Panc1 (cell line): ENCODE data around the gene TAC4. TPM values are rescaled to one million over a fixed set of nuclear protein-coding genes. Genes with fewer than 3 reads are reported as not detected.

Experiments used
- ATAC-seq: fragments of 200-7000 bp; cut with Tn5 transposase; 2 replicates; pipeline ENCODE4 v1.9.1; 2020; ENCODE audit warnings: mild to moderate bottlenecking, moderate library complexity
- BruUV-seq: library from RNA; stranded (reverse); fragments of 400-500 nt; replicated peaks from 2 replicates; lab custom pipeline; 2021; lab: Mats Ljungman, UMichigan
- CTCF ChIA-PET: fragments of 300-600 bp; sonication (Branson Sonifier 250); formaldehyde crosslinking; loops from one replicate; lab custom pipeline; 2022; ENCODE audit warnings: antibody characterized with exemption; lab: Charles Lee
- POLR2A ChIA-PET: fragments of 300-600 bp; sonication (Branson Sonifier 250); formaldehyde crosslinking; loops from one replicate; lab custom pipeline; 2022; ENCODE audit warnings: antibody characterized with exemption; lab: Charles Lee
- DNase-seq: peaks from one replicate; pipeline ENCODE4 v3.0.0-alpha.2; 2010; ENCODE audit warnings: low read depth, low spot score
- H3K27ac ChIP-seq: 2 replicates; pipeline ENCODE4 v1.5.1; 2011; ENCODE audit warnings: mild to moderate bottlenecking, low read length, inconsistent platforms
- H3K27me3 ChIP-seq: fragments of 200-500 bp; sonication (Bioruptor generic); 2 replicates; pipeline ENCODE4 v1.6.0; 2014; ENCODE audit warnings: low read length, inconsistent platforms; ENCODE audit not compliant: control insufficient read depth, insufficient read depth
- H3K36me3 ChIP-seq: fragments of 200-500 bp; sonication (Bioruptor generic); 2 replicates; pipeline ENCODE4 v1.5.1; 2014; ENCODE audit warnings: inconsistent platforms, mild to moderate bottlenecking, low read length, moderate library complexity; ENCODE audit not compliant: control insufficient read depth, insufficient read depth
- H3K4me1 ChIP-seq: 2 replicates; pipeline ENCODE4 v1.5.1; 2011; ENCODE audit warnings: inconsistent platforms, mild to moderate bottlenecking, low read length, moderate library complexity; ENCODE audit not compliant: control insufficient read depth, insufficient read depth
- H3K4me3 ChIP-seq, 2 experiments: 2 replicates each; pipeline ENCODE4 v1.5.1; 2011 to 2012; ENCODE audit warnings: low read depth in 2 of 2, low read length in 2 of 2, mild to moderate bottlenecking in 2 of 2, inconsistent platforms in 1 of 2, moderate library complexity in 1 of 2
- H3K9me3 ChIP-seq: fragments of 200-500 bp; sonication (Bioruptor generic); 2 replicates; pipeline ENCODE4 v1.5.1; 2014; ENCODE audit warnings: low read depth, mild to moderate bottlenecking, inconsistent platforms, low read length, moderate library complexity; ENCODE audit not compliant: control insufficient read depth, insufficient read depth
- CTCF ChIP-seq: fragments of 450-650 bp; IDR thresholded peaks from 2 replicates; pipeline ENCODE4 v1.5.1; 2017; ENCODE audit warnings: mild to moderate bottlenecking
- POLR2AphosphoS5 ChIP-seq: IDR thresholded peaks from 2 replicates; pipeline ENCODE4 v1.6.1; 2012; ENCODE audit warnings: mild to moderate bottlenecking, low read depth, low read length, moderate library complexity
- REST ChIP-seq, 2 experiments: IDR thresholded peaks; 2 replicates each; pipeline ENCODE4 v1.6.1; 2011 to 2012; ENCODE audit warnings: low read depth in 2 of 2, control low read depth in 1 of 2, low read length in 1 of 2, mild to moderate bottlenecking in 1 of 2, moderate library complexity in 1 of 2; ENCODE audit not compliant: insufficient read depth in 1 of 2
- SIN3A ChIP-seq: IDR thresholded peaks from 2 replicates; pipeline ENCODE4 v1.6.1; 2012; ENCODE audit warnings: low read depth, mild to moderate bottlenecking, low read length, moderate library complexity, borderline replicate concordance; ENCODE audit not compliant: insufficient read depth
- TCF7L2 ChIP-seq: IDR thresholded peaks from 2 replicates; pipeline ENCODE4 v1.6.1; 2011; ENCODE audit warnings: mild to moderate bottlenecking, low read depth, low read length, inconsistent platforms
- in situ Hi-C: cut with HindIII; loops from 2 replicates; pipeline ENCODE4 v1.10.0; 2016; ENCODE audit warnings: low sequenced_read_pairs, low pct_unique_long_range_greater_than_20kb
- intact Hi-C: fragments of 100-400 bp; cut with micrococcal nuclease; formaldehyde crosslinking; loops from one replicate; pipeline ENCODE4 v1.10.0; 2022; ENCODE audit not compliant: unreplicated experiment
- total RNA-seq: library from RNA; stranded (reverse); gene quantifications from one replicate; pipeline ENCODE4 v1.2.1, GENCODE V29; 2021; ENCODE audit not compliant: unreplicated experiment

Gene TAC4
- total RNA-seq, 1 experiment from 2014 or later, result not detected

GRCh38 chr17:49822829-49823228 is 25.0 kb downstream of the TAC4 start:
- POLR2A ChIA-PET, result no interaction called here
- Histone ChIP-seq H3K9me3 (no peaks in the 10 kb centered on the region), H3K27me3 (no peaks in the 10 kb centered on the region), H3K4me3 (no peak overlapping the region), H3K36me3 (peaks cover 40% of the 10 kb centered on the region), H3K4me1 (no peaks in the 10 kb centered on the region), H3K27ac (no peak overlapping the region)
- BruUV-seq, result no TSS peak
- CTCF ChIA-PET, result no interaction called here
- intact Hi-C loops, result no loop called here
- DNase-seq, result no peak
- TF ChIP-seq REST (IDR thresholded peaks at IDR 0.05; ENCODE audit: insufficient read depth in 1 of 2, low read depth in 2 of 2, low read length in 1 of 2) (no peak), SIN3A (no peak), CTCF (no peak), POLR2AphosphoS5 (no peak), TCF7L2 (no peak)
- ATAC-seq, result no peak
- in situ Hi-C loops, result no loop called here

GRCh38 chr17:49821916-49822315 is 26.0 kb downstream of the TAC4 start:
- intact Hi-C loops, result no loop called here

More at GRCh38 chr17:49821916-49822315, 26.0 kb downstream of the TAC4 start:
- TF ChIP-seq POLR2AphosphoS5 (no peak), TCF7L2 (no peak), CTCF (no peak), REST (IDR thresholded peaks at IDR 0.05; ENCODE audit: insufficient read depth in 1 of 2, low read depth in 2 of 2, low read length in 1 of 2) (no peak), SIN3A (no peak)
- no peak overlapping the region for H3K27ac ChIP-seq
- DNase-seq, result no peak
- no peaks in the 10 kb centered on the region for H3K4me1 ChIP-seq
- peaks cover 42% of the 10 kb centered on the region for H3K36me3 ChIP-seq
- H3K9me3 ChIP-seq, result no peaks in the 10 kb centered on the region
- in situ Hi-C loops, result no loop called here
- H3K4me3 ChIP-seq, result no peak overlapping the region
- ATAC-seq, result no peak
- ChIA-PET CTCF (interaction anchor here (0.7 kb wide), 1 partner anchor 260 kb away, joined by 5 read pairs; no protein-coding TSS in a partner anchor), POLR2A (interaction anchor here (0.6 kb wide), 1 partner anchor 128 kb away, joined by 7 read pairs; no protein-coding TSS in a partner anchor)
- no TSS peak for BruUV-seq
- H3K27me3 ChIP-seq, result no peaks in the 10 kb centered on the region
